ENCODE results near the gene TSPAN10. TPM values are rescaled to one million over a fixed set of nuclear protein-coding genes. Genes with fewer than 3 reads are reported as not detected.
"Not testable (repeated sequence)": the region's sequence is repeated elsewhere in the genome, so short reads cannot be mapped to it uniquely, and the experiment has no call there.

The TSPAN10 gene
- total RNA-seq, 6 experiments from 2014 or later = 14.3 to 19.6 (median 17.2) TPM

DNA sequence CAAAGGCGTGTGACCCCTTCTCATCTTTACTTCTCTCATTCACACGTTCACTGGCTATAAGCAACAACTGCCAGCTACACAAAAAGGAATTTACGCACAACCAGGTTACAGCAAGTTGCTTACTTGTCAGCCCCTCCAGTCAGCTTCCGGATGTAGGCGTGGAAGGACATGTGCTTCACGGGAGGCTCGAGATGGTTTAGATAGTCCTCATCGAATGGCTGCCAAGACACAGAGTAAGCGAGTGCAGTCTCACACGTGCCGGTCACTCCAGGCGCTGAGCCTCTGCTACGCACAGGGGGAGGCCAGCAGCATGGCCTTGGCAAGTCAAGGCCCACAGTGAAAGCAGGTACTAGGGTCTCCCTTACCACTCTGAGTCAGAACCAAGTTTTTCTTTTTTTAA is 28.4 kb upstream of the TSPAN10 start:
- Mint-ChIP-seq H3K27ac (peak overlapping the region; percentile 67; the same call in 1 of the 2 replicates), H3K27me3 (ENCODE audit: insufficient read depth) (no peaks in the 10 kb centered on the region; the same call in 1 of the 2 replicates), H3K4me3 (no peak overlapping the region), H3K36me3 (ENCODE audit: low read depth) (peaks cover 35% of the 10 kb centered on the region), H3K4me1 (ENCODE audit: low read depth) (peaks cover 26% of the 10 kb centered on the region), H3K9me3 (no peaks in the 10 kb centered on the region)
- no peak for DNase-seq
- TF ChIP-seq, protein P1, sequence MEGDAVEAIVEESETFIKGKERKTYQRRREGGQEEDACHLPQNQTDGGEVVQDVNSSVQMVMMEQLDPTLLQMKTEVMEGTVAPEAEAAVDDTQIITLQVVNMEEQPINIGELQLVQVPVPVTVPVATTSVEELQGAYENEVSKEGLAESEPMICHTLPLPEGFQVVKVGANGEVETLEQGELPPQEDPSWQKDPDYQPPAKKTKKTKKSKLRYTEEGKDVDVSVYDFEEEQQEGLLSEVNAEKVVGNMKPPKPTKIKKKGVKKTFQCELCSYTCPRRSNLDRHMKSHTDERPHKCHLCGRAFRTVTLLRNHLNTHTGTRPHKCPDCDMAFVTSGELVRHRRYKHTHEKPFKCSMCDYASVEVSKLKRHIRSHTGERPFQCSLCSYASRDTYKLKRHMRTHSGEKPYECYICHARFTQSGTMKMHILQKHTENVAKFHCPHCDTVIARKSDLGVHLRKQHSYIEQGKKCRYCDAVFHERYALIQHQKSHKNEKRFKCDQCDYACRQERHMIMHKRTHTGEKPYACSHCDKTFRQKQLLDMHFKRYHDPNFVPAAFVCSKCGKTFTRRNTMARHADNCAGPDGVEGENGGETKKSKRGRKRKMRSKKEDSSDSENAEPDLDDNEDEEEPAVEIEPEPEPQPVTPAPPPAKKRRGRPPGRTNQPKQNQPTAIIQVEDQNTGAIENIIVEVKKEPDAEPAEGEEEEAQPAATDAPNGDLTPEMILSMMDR (IDR thresholded peaks at IDR 0.05) = no peak

GRCh38 chr17:81609541-81610311 is 27.3 kb upstream of the TSPAN10 start:
- H3K4me1 Mint-ChIP-seq (ENCODE audit: low read depth) = peaks cover 34% of the 10 kb centered on the region
- H3K9me3 Mint-ChIP-seq = no peaks in the 10 kb centered on the region
- TF ChIP-seq, protein P1 (IDR thresholded peaks at IDR 0.05) = no peak
- no peak overlapping the region for H3K27ac Mint-ChIP-seq
- no peaks in the 10 kb centered on the region; the same call in 1 of the 2 replicates for H3K27me3 Mint-ChIP-seq (ENCODE audit: insufficient read depth)
- no peak for DNase-seq
- H3K36me3 Mint-ChIP-seq (ENCODE audit: low read depth) = peaks cover 38% of the 10 kb centered on the region
- no peak overlapping the region for H3K4me3 Mint-ChIP-seq

DNA sequence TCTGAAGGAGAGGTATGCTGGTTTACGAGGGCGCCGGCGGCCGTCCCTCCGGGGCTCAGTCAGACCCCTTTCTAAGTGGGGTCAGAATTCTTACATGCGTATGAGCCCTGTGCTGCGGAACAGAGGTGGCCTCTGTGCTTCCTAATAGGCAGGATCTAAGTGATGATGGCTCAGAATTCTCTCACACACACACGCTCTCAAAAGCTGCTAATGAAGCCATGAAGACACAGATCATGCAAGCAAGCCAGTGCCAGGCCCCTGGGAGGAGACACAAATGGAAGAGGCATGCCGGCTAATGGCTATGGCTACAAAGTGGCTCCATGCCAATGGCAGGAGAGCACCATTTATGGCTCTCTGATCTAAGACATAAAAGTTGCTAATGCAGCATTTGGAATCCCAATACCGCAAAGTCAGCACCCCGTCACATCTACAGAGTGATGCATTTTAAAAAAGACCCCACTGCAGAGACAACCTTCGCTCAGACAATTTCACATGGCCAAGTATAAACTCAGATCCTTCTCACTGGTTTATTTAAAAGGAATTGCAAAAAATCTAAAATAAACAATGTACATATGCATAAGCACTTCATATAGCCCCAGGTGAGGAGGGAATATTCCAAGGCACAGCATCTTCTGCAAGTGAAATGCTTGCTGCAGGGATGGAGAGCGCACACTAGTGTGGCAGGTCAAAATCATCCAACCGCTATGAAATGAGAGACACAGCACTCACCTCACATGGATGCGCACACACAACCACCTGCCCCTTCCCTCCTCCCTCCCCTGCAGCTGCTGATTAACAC is 24.6 kb upstream of the TSPAN10 start:
- H3K36me3 Mint-ChIP-seq (ENCODE audit: low read depth) = peaks cover 50% of the 10 kb centered on the region
- peaks cover 3% of the 10 kb centered on the region; the same call in 1 of the 2 replicates for H3K9me3 Mint-ChIP-seq
- peaks cover 1% of the 10 kb centered on the region for H3K27me3 Mint-ChIP-seq (ENCODE audit: insufficient read depth)
- H3K4me1 Mint-ChIP-seq (ENCODE audit: low read depth) = peaks cover 36% of the 10 kb centered on the region
- TF ChIP-seq, protein P1 (IDR thresholded peaks at IDR 0.05) = no peak
- no peak overlapping the region; the same call in 1 of the 2 replicates for H3K27ac Mint-ChIP-seq
- no peak for DNase-seq
- H3K4me3 Mint-ChIP-seq = no peak overlapping the region

DNA sequence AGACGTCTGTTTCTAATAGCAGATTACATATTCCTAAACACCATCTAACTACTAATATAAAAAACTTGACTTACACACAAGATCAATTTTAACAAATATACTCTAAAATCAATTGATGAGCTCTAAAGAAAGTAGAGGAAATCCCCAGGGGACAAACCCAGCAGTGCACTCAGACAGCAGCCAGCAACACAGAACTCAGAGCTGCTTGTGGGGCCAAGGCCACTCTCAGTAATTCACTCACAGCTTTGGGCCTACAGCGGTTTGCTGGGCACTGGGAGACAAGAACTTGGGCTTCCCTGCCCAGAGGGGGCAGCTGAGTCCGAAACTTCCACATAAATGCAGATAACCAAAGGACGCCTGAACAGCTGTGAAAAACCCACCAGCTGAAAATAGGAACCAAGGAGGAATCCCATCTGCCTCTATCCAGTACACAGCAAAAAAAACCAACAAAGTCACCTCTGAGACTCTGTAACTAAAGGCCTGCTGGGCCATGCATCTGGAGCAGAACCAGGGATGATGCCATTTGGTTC is 21.5 kb upstream of the TSPAN10 start:
- H3K27me3 Mint-ChIP-seq (ENCODE audit: insufficient read depth) = peaks cover 1% of the 10 kb centered on the region
- no peak overlapping the region for H3K4me3 Mint-ChIP-seq
- TF ChIP-seq, protein P1 (IDR thresholded peaks at IDR 0.05) = no peak
- peaks cover 50% of the 10 kb centered on the region for H3K36me3 Mint-ChIP-seq (ENCODE audit: low read depth)
- peak overlapping the region; percentile 75; the same call in 1 of the 2 replicates for H3K27ac Mint-ChIP-seq
- peaks cover 17% of the 10 kb centered on the region for H3K4me1 Mint-ChIP-seq (ENCODE audit: low read depth)
- peaks cover 3% of the 10 kb centered on the region; the same call in 1 of the 2 replicates for H3K9me3 Mint-ChIP-seq
- no peak for DNase-seq

DNA sequence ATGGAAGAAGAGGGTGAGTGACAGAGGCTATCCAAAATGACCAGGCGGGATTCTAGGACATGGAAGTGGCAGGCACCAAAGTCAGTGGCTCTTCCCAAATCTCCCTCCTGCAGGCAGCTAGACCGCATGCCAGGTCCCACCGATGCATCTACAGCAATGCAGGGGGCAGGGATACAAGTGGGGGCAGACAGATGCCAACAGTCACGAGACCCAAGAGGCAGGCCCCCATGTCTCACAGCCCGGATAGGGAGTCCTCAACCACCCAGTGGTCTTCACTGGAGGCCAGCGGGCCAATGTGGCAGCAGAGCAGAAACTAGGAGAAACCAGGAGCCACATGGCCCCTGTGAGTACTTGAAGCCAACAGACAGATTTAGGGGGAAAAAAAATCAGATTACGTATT is 20.1 kb upstream of the TSPAN10 start:
- Mint-ChIP-seq H3K4me1 (ENCODE audit: low read depth) (peaks cover 17% of the 10 kb centered on the region), H3K36me3 (ENCODE audit: low read depth) (peaks cover 63% of the 10 kb centered on the region), H3K27me3 (ENCODE audit: insufficient read depth) (peaks cover 1% of the 10 kb centered on the region), H3K27ac (no peak overlapping the region), H3K9me3 (peaks cover 3% of the 10 kb centered on the region; the same call in 1 of the 2 replicates), H3K4me3 (no peak overlapping the region)
- TF ChIP-seq, protein P1 (IDR thresholded peaks at IDR 0.05) = no peak
- no peak for DNase-seq

GRCh38 chr17:81618307-81618706 is 18.7 kb upstream of the TSPAN10 start:
- DNase-seq; H3K9me3 Mint-ChIP-seq; H3K27ac Mint-ChIP-seq; H3K27me3 Mint-ChIP-seq (ENCODE audit: insufficient read depth); H3K4me3 Mint-ChIP-seq: not testable (repeated sequence)
- Mint-ChIP-seq H3K36me3 (ENCODE audit: low read depth) (peaks cover 53% of the 10 kb centered on the region), H3K4me1 (ENCODE audit: low read depth) (peaks cover 17% of the 10 kb centered on the region)

Measured in HFFc6 (cell line).